Measurements from ENCODE around the gene RBM39. TPM values are rescaled to one million over a fixed set of nuclear protein-coding genes. Genes with fewer than 3 reads are reported as not detected.

Gene RBM39
- total and polyA plus RNA-seq, 2 of the 13 experiments (the other 11 are each of a cell fraction or from before 2014, with no cell fraction given) = 788 to 920 TPM

GRCh38 chr20:35702051-35702823, 39.8 kb downstream of the RBM39 start (continued):
- no peak for TF ChIP-seq PAXIP1 (CRISPR knock-in tag; conservative IDR thresholded peaks at IDR 0.05)
- TF ChIP-seq ZNF644 (CRISPR knock-in tag; IDR thresholded peaks at IDR 0.05; ENCODE audit: low read depth) = no peak
- TF ChIP-seq, protein P1, sequence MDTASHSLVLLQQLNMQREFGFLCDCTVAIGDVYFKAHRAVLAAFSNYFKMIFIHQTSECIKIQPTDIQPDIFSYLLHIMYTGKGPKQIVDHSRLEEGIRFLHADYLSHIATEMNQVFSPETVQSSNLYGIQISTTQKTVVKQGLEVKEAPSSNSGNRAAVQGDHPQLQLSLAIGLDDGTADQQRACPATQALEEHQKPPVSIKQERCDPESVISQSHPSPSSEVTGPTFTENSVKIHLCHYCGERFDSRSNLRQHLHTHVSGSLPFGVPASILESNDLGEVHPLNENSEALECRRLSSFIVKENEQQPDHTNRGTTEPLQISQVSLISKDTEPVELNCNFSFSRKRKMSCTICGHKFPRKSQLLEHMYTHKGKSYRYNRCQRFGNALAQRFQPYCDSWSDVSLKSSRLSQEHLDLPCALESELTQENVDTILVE (CRISPR knock-in tag; IDR thresholded peaks at IDR 0.05) = no peak; the same call in 1 of the 2 replicates
- TF ChIP-seq ZBTB43 (CRISPR knock-in tag; conservative IDR thresholded peaks at IDR 0.05) = no peak; the same call in 1 of the 2 replicates
- peak; percentile 94; the same call in 1 of the 2 replicates for TF ChIP-seq MBD4 (IDR thresholded peaks at IDR 0.05; ENCODE audit: borderline replicate concordance, low read length)
- no peak for TF ChIP-seq TCF7 (IDR thresholded peaks at IDR 0.05; ENCODE audit: low read depth)
- TF ChIP-seq FOXK1 (CRISPR knock-in tag; IDR thresholded peaks at IDR 0.05; ENCODE audit: borderline replicate concordance, low read depth) = no peak
- no peak for TF ChIP-seq FOXK2 (IDR thresholded peaks at IDR 0.05)
- TF ChIP-seq E2F2 (CRISPR knock-in tag; IDR thresholded peaks at IDR 0.05; ENCODE audit: borderline replicate concordance) = no peak
- 0 out of 2 replicates have a peak, but pooled peaks have one; percentile 25 for TF ChIP-seq ZNF503 (CRISPR knock-in tag; IDR thresholded peaks at IDR 0.05)
- TF ChIP-seq ZNF276 (CRISPR knock-in tag; IDR thresholded peaks at IDR 0.05; ENCODE audit: low read depth) = no peak
- peak; percentile 75 for TF ChIP-seq ZNF781 (CRISPR knock-in tag; IDR thresholded peaks at IDR 0.05; ENCODE audit: borderline replicate concordance, not compliant biosample characterization)
- no peak for TF ChIP-seq HNRNPH1 (optimal IDR thresholded peaks at IDR 0.05; ENCODE audit: low read depth, low read length)
- TF ChIP-seq CCDC6 (CRISPR knock-in tag; IDR thresholded peaks at IDR 0.05) = peak; percentile 88
- TF ChIP-seq, protein P2, sequence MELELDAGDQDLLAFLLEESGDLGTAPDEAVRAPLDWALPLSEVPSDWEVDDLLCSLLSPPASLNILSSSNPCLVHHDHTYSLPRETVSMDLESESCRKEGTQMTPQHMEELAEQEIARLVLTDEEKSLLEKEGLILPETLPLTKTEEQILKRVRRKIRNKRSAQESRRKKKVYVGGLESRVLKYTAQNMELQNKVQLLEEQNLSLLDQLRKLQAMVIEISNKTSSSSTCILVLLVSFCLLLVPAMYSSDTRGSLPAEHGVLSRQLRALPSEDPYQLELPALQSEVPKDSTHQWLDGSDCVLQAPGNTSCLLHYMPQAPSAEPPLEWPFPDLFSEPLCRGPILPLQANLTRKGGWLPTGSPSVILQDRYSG (CRISPR knock-in tag; IDR thresholded peaks at IDR 0.05) = no peak
- no peak for TF ChIP-seq CHD4 (IDR thresholded peaks at IDR 0.05; ENCODE audit: borderline replicate concordance, low read length)
